Hepatocyte (in vitro differentiated cells): ENCODE results near the gene PGM2L1. TPM values are rescaled to one million over a fixed set of nuclear protein-coding genes. Genes with fewer than 3 reads are reported as not detected.

ENCODE experiments used
- DNase-seq: peaks from one replicate; pipeline ENCODE4 v3.0.0-alpha.2; 2016; ENCODE audit warnings: low spot score
- H2AFZ ChIP-seq: fragments of 200-600 bp; sonication (generic); 2 replicates; pipeline ENCODE4 v1.6.0; 2016; ENCODE audit warnings: antibody characterized with exemption, mild to moderate bottlenecking
- H3K27ac ChIP-seq: fragments of 200-600 bp; sonication (generic); 2 replicates; pipeline ENCODE4 v1.5.1; 2016; ENCODE audit warnings: mild to moderate bottlenecking
- H3K27me3 ChIP-seq: fragments of 200-600 bp; sonication (generic); 2 replicates; pipeline ENCODE4 v1.6.1; 2016
- H3K36me3 ChIP-seq: fragments of 200-600 bp; sonication (generic); replicated peaks from 2 replicates; pipeline ENCODE4 v1.5.1; 2016; ENCODE audit warnings: low read depth; ENCODE audit not compliant: insufficient read depth
- H3K4me1 ChIP-seq: fragments of 200-600 bp; sonication (generic); 2 replicates; pipeline ENCODE4 v1.5.1; 2016; ENCODE audit warnings: mild to moderate bottlenecking, moderate library complexity; ENCODE audit not compliant: insufficient read depth
- H3K4me2 ChIP-seq: fragments of 200-600 bp; sonication (generic); 2 replicates; pipeline ENCODE4 v1.6.0; 2016
- H3K4me3 ChIP-seq: fragments of 200-600 bp; sonication (generic); 2 replicates; pipeline ENCODE4 v1.5.1; 2016; ENCODE audit warnings: mild to moderate bottlenecking
- H3K79me2 ChIP-seq: fragments of 200-600 bp; sonication (generic); 2 replicates; pipeline ENCODE4 v1.6.0; 2017; ENCODE audit warnings: mild to moderate bottlenecking
- H3K9me2 ChIP-seq: fragments of 200-600 bp; sonication (generic); replicated peaks from 2 replicates; pipeline ENCODE4 v1.6.0; 2017; ENCODE audit warnings: mild to moderate bottlenecking; ENCODE audit not compliant: insufficient read depth
- H3K9me3 ChIP-seq: fragments of 200-600 bp; sonication (generic); 2 replicates; pipeline ENCODE4 v1.5.1; 2016; ENCODE audit warnings: low read depth, mild to moderate bottlenecking
- H4K20me1 ChIP-seq: fragments of 200-600 bp; sonication (generic); 2 replicates; pipeline ENCODE4 v1.6.0; 2016; ENCODE audit warnings: mild to moderate bottlenecking; ENCODE audit not compliant: insufficient read depth, poor library complexity, severe bottlenecking
- CTCF ChIP-seq: fragments of 200-600 bp; sonication (generic); IDR thresholded peaks from 2 replicates; pipeline ENCODE4 v1.5.1; 2016; ENCODE audit warnings: antibody characterized with exemption, mild to moderate bottlenecking; ENCODE audit not compliant: poor library complexity
- EZH2 ChIP-seq: fragments of 200-600 bp; sonication (generic); IDR thresholded peaks from 2 replicates; pipeline ENCODE4 v1.6.1; 2016; ENCODE audit warnings: antibody characterized with exemption, mild to moderate bottlenecking, borderline replicate concordance
- EZH2phosphoT487 ChIP-seq: fragments of 200-600 bp; sonication (generic); IDR thresholded peaks from one replicate; pipeline ENCODE4 v1.6.1; 2018; ENCODE audit warnings: antibody characterized with exemption, mild to moderate bottlenecking, low read depth, moderate library complexity; ENCODE audit not compliant: unreplicated experiment, severe bottlenecking
- WGBS: methylation state at CpG from one replicate; pipeline ENCODE4 v1.1.6; 2016; ENCODE audit warnings: low lambda C conversion rate; ENCODE audit errors: missing lambda C conversion rate; 5-methylcytosine and 5-hydroxymethylcytosine counted together
- polyA plus RNA-seq: library from polyadenylated mRNA; unstranded; fragments of >200 nt; fragmentation: Nextera tagmentation; extraction: Ambion mirVana; gene quantifications from 2 replicates; pipeline ENCODE4 v1.2.1, GENCODE V29; 2016
- total RNA-seq: library from RNA; depleted of rRNA; stranded (reverse); fragments of >200 nt; gene quantifications from 2 replicates; pipeline ENCODE4 v1.2.3, GENCODE V29; 2014

The PGM2L1 gene
- total and polyA plus RNA-seq, 2 experiments from 2014 or later: 6.7 to 10.0 TPM

GRCh38 chr11:74371269-74372052 lies 26.8 kb downstream of the PGM2L1 start:
- H3K4me3 ChIP-seq: no peak overlapping the region
- H3K9me3 ChIP-seq: no peaks in the 10 kb centered on the region
- no peaks in the 10 kb centered on the region for H4K20me1 ChIP-seq
- DNase-seq: no peak
- H3K79me2 ChIP-seq: no peaks in the 10 kb centered on the region
- WGBS: 70% methylated on average over 3 of the region's 3 CpGs
- H3K27me3 ChIP-seq: no peaks in the 10 kb centered on the region
- H3K4me1 ChIP-seq: no peaks in the 10 kb centered on the region
- H3K9me2 ChIP-seq: no peaks in the 10 kb centered on the region
- H3K27ac ChIP-seq: no peak overlapping the region
- no peaks in the 10 kb centered on the region for H3K36me3 ChIP-seq
- H2AFZ ChIP-seq: no peak overlapping the region
- no peak overlapping the region for H3K4me2 ChIP-seq
- TF ChIP-seq EZH2phosphoT487: no peak
- TF ChIP-seq CTCF: no peak
- TF ChIP-seq EZH2: no peak

- no peaks in the 10 kb centered on the region for H3K9me2 ChIP-seq
- H3K9me3 ChIP-seq: no peaks in the 10 kb centered on the region
- no peaks in the 10 kb centered on the region for H4K20me1 ChIP-seq
- no peak overlapping the region for H2AFZ ChIP-seq
- no peaks in the 10 kb centered on the region for H3K27me3 ChIP-seq
- no peaks in the 10 kb centered on the region for H3K4me1 ChIP-seq
- no peak overlapping the region for H3K27ac ChIP-seq
- no peaks in the 10 kb centered on the region for H3K79me2 ChIP-seq
- H3K36me3 ChIP-seq: no peaks in the 10 kb centered on the region
- 75% methylated on average over 2 of the region's 2 CpGs for WGBS
- H3K4me2 ChIP-seq: no peak overlapping the region
- no peak for DNase-seq
- no peak overlapping the region for H3K4me3 ChIP-seq
- TF ChIP-seq CTCF (no peak), EZH2 (no peak), EZH2phosphoT487 (no peak)
Observed at GRCh38 chr11:74370123-74370522, 28.1 kb downstream of the PGM2L1 start.

GRCh38 chr11:74367881-74368280 lies 30.4 kb downstream of the PGM2L1 start:
- H3K4me1 ChIP-seq: no peaks in the 10 kb centered on the region
- no peak for DNase-seq
- H3K27me3 ChIP-seq: no peaks in the 10 kb centered on the region
- H3K4me2 ChIP-seq: no peak overlapping the region
- H3K9me3 ChIP-seq: no peaks in the 10 kb centered on the region
- H3K27ac ChIP-seq: no peak overlapping the region
- H2AFZ ChIP-seq: no peak overlapping the region
- H3K4me3 ChIP-seq: no peak overlapping the region
- no peaks in the 10 kb centered on the region for H3K79me2 ChIP-seq
- H4K20me1 ChIP-seq: no peaks in the 10 kb centered on the region
- no peaks in the 10 kb centered on the region for H3K36me3 ChIP-seq
- WGBS: 87% methylated on average over 5 of the region's 5 CpGs
- no peaks in the 10 kb centered on the region for H3K9me2 ChIP-seq
- no peak for TF ChIP-seq EZH2
- no peak for TF ChIP-seq CTCF
- no peak for TF ChIP-seq EZH2phosphoT487
